GM10266 (cell line): ENCODE measurements around the gene KIAA1210.

ENCODE experiments used
- DNase-seq: peaks from one replicate; pipeline ENCODE4 v3.0.0; 2012; ENCODE audit errors: extremely low spot score
- CTCF ChIP-seq: IDR thresholded peaks from 2 replicates; pipeline ENCODE4 v1.5.1; 2012; ENCODE audit warnings: mild to moderate bottlenecking, low read depth; ENCODE audit not compliant: control insufficient read depth, insufficient read depth; ENCODE audit errors: missing control alignments

The KIAA1210 gene

GRCh38 chrX:119127650-119128049 is at the start of gene KIAA1210:
TSS of gene KIAA1210 (minus strand) at chrX:119127812. CDS start at chrX:119123642, 4,170 bp downstream.
- no peak for TF ChIP-seq CTCF
- no peak for DNase-seq

- no peak for DNase-seq
- no peak for TF ChIP-seq CTCF
These were observed 49.7 kb upstream of the KIAA1210 start for GRCh38 chrX:119177278-119177677.

GRCh38 chrX:119174900-119175299 is 47.3 kb upstream of the KIAA1210 start:
- no peak for DNase-seq
- TF ChIP-seq CTCF = no peak

- TF ChIP-seq CTCF = no peak
- no peak for DNase-seq
These were observed 40.5 kb upstream of the KIAA1210 start for GRCh38 chrX:119168104-119168503.

GRCh38 chrX:119158226-119158625 is 30.6 kb upstream of the KIAA1210 start:
- no peak for TF ChIP-seq CTCF
- DNase-seq = no peak

- TF ChIP-seq CTCF = no peak
- no peak for DNase-seq
These were observed 28.6 kb upstream of the KIAA1210 start for GRCh38 chrX:119156241-119156640.

GRCh38 chrX:119155416-119156035 is 27.9 kb upstream of the KIAA1210 start:
- DNase-seq = no peak
- TF ChIP-seq CTCF = no peak
